ACC112 (cell line): Measurements from ENCODE around the gene EARS2.
"Not testable (repeated sequence)": the region's sequence is repeated elsewhere in the genome, so short reads cannot be mapped to it uniquely, and the experiment has no call there.

Experiments used
- H2AFZ ChIP-seq: fragments of 200-600 bp; sonication (generic); one replicate; pipeline ENCODE4 v1.6.0; 2017; ENCODE audit warnings: antibody characterized with exemption, low read length; ENCODE audit not compliant: unreplicated experiment
- H3K27ac ChIP-seq: fragments of 200-600 bp; sonication (generic); 2 replicates; pipeline ENCODE4 v1.5.1; 2014; ENCODE audit warnings: low read depth, mild to moderate bottlenecking, antibody characterized with exemption, low read length, moderate library complexity
- H3K27me3 ChIP-seq: fragments of 200-600 bp; sonication (generic); 2 replicates; pipeline ENCODE4 v1.6.1; 2014; ENCODE audit warnings: mild to moderate bottlenecking, antibody characterized with exemption, low read length, moderate library complexity, mixed read lengths; ENCODE audit not compliant: insufficient read depth
- H3K36me3 ChIP-seq: fragments of 200-600 bp; sonication (generic); 2 replicates; pipeline ENCODE4 v1.6.1; 2016; ENCODE audit warnings: mild to moderate bottlenecking, antibody characterized with exemption, low read length, moderate library complexity, mixed read lengths; ENCODE audit not compliant: insufficient read depth
- H3K4me1 ChIP-seq: fragments of 200-600 bp; sonication (generic); one replicate; pipeline ENCODE4 v1.6.1; 2016; ENCODE audit warnings: low read length, mixed read lengths; ENCODE audit not compliant: insufficient read depth, unreplicated experiment, control insufficient read depth
- H3K4me3 ChIP-seq: fragments of 200-600 bp; sonication (generic); 2 replicates; pipeline ENCODE4 v1.5.1; 2014; ENCODE audit warnings: mild to moderate bottlenecking, low read depth, low read length
- H3K79me2 ChIP-seq: fragments of 200-600 bp; sonication (generic); one replicate; pipeline ENCODE4 v1.6.0; 2016; ENCODE audit warnings: low read length; ENCODE audit not compliant: control insufficient read depth, unreplicated experiment, insufficient read depth

Gene EARS2

GRCh38 chr16:23514381-23515152 lies 42.6 kb downstream of the EARS2 start:
- peaks cover 6% of the 10 kb centered on the region; the same call in 1 of the 2 replicates for H3K36me3 ChIP-seq
- H3K4me1 ChIP-seq: no peaks in the 10 kb centered on the region
- no peak overlapping the region for H3K27ac ChIP-seq
- H3K79me2 ChIP-seq: peaks cover 3% of the 10 kb centered on the region
- no peak overlapping the region for H2AFZ ChIP-seq
- no peak overlapping the region for H3K4me3 ChIP-seq
- no peaks in the 10 kb centered on the region for H3K27me3 ChIP-seq

- H3K27me3 ChIP-seq: no peaks in the 10 kb centered on the region
- peaks cover 23% of the 10 kb centered on the region for H3K79me2 ChIP-seq
- no peak overlapping the region for H3K4me3 ChIP-seq
- 0 out of 2 replicates have a peak, but pooled peaks cover 3% of the 10 kb centered on the region for H3K36me3 ChIP-seq
- H3K27ac ChIP-seq: no peak overlapping the region
- no peak overlapping the region for H2AFZ ChIP-seq
- peaks cover 6% of the 10 kb centered on the region for H3K4me1 ChIP-seq
Measured at GRCh38 chr16:23512168-23512695, 44.9 kb downstream of the EARS2 start.

- Histone ChIP-seq H2AFZ (no peak overlapping the region), H3K4me1 (peaks cover 6% of the 10 kb centered on the region)
Measured at GRCh38 chr16:23511731-23512130, 45.4 kb downstream of the EARS2 start.

DNA sequence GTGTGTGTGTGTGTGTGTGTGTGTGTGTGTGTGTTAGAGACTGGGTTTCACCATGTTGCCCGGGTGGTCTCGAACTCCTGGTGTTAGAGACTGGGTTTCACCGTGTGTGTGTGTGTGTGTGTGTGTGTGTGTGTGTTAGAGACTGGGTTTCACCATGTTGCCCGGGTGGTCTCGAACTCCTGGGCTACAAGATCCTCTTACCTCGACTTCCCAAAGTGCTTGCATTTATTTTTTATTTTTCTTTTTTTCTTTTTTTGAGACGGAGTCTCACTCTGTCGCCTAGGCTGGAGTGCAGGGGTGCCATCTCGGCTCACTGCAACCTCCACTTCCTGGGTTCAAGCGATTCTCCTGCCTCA lies 46.3 kb downstream of the EARS2 start:
- H3K4me3 ChIP-seq: peak overlapping the region; percentile 81
- not testable (repeated sequence) for H3K36me3 ChIP-seq, H3K4me1 ChIP-seq, H3K27me3 ChIP-seq, H3K27ac ChIP-seq
- H3K79me2 ChIP-seq: peaks cover 35% of the 10 kb centered on the region
- H2AFZ ChIP-seq: peak overlapping the region; percentile 48

More at GRCh38 chr16:23511731-23512130, 45.4 kb downstream of the EARS2 start:
- Histone ChIP-seq H3K36me3 (0 out of 2 replicates have a peak, but pooled peaks cover 3% of the 10 kb centered on the region), H3K4me3 (no peak overlapping the region), H3K27ac (no peak overlapping the region), H3K27me3 (no peaks in the 10 kb centered on the region), H3K79me2 (peaks cover 28% of the 10 kb centered on the region)

DNA sequence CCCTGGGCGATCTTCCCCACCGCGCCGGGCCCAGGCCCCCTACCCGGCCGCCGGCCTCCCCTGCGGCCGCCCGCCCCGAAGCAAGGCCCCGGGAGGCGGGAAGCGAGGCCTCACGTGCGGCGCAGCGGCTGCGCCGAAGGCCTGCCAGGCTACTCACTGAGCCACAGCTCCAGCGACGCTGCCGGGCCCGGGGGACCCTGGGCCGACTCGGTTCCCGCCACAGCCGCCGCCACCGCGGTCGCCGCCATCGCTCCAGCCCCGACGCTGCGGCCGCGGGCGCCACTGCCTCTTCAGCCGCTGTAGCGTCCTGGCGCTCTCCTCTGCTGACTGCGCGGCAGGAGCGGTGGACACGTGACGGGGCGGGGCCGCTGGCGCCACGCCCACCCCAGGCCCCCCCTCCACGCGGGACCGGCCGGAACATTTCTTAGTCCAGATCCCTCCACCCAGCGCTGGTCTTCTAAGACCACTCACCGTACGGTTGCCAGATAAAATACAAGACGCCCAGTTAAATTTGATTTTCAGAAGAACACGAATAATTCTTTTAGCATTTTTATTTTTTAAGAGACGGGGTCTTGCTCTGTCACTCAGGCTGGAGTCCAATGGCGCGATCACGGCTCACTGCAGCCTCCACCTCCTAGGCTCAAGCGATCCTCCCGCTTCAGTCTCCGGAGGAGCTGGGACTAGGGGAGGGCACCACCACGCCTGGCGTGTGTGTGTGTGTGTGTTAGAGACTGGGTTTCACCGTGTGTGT lies 46.8 kb downstream of the EARS2 start, which contains the start of gene GGA2:
Gene GGA2 (minus strand): TSS at position 331 of the 751 bp plus-strand sequence. CDS start 83 bp downstream, at position 248.
- Histone ChIP-seq H3K4me1 (peaks cover 11% of the 10 kb centered on the region), H3K27ac (no peak within 1 kb of the TSS), H2AFZ (peak within 1 kb of the TSS; percentile 48)

DNA sequence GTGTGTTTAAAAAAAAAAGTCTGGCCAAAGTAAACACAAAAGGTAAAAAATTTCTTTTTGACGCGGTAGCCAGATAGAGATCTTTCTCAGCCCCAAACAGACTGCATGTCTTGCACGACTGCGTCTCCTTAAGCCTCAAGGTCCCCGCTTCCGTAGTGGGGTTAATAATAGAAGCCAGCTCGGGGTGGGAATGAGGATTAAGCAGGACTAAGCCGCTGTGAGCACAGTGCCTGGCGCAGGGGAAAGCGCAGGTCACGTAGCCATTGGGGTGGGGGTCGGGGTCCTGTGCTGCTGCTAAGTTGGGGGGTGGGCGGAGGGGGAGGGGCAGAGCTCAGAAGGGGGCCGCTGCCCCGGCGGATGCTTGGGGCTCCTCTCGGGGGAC lies 47.4 kb downstream of the EARS2 start:
- no peaks in the 10 kb centered on the region for H3K27me3 ChIP-seq
- H3K4me1 ChIP-seq: peaks cover 17% of the 10 kb centered on the region
- peak overlapping the region; percentile 81 for H3K4me3 ChIP-seq
- H3K27ac ChIP-seq: no peak overlapping the region
- H3K36me3 ChIP-seq: 0 out of 2 replicates have a peak, but pooled peaks cover 3% of the 10 kb centered on the region
- H2AFZ ChIP-seq: no peak overlapping the region
- H3K79me2 ChIP-seq: peaks cover 39% of the 10 kb centered on the region

More for the DNA sequence above, 46.8 kb downstream of the EARS2 start, which contains the start of gene GGA2:
- Histone ChIP-seq H3K36me3 (0 out of 2 replicates have a peak, but pooled peaks cover 3% of the 10 kb centered on the region), H3K4me3 (peak within 1 kb of the TSS; percentile 81), H3K27me3 (no peaks in the 10 kb centered on the region), H3K79me2 (peaks cover 35% of the 10 kb centered on the region)

- no peaks in the 10 kb centered on the region for H3K36me3 ChIP-seq
- no peak overlapping the region for H2AFZ ChIP-seq
- no peaks in the 10 kb centered on the region for H3K27me3 ChIP-seq
- H3K4me1 ChIP-seq: peaks cover 20% of the 10 kb centered on the region
- peaks cover 41% of the 10 kb centered on the region for H3K79me2 ChIP-seq
- H3K4me3 ChIP-seq: peak overlapping the region; percentile 81
- H3K27ac ChIP-seq: no peak overlapping the region
Measured at GRCh38 chr16:23509441-23509754, 47.8 kb downstream of the EARS2 start.

GRCh38 chr16:23508589-23509440 lies 48.3 kb downstream of the EARS2 start:
- H3K79me2 ChIP-seq: peaks cover 47% of the 10 kb centered on the region
- peak overlapping the region; percentile 81 for H3K4me3 ChIP-seq
- H3K36me3 ChIP-seq: no peaks in the 10 kb centered on the region
- H3K4me1 ChIP-seq: peaks cover 26% of the 10 kb centered on the region
- no peak overlapping the region for H2AFZ ChIP-seq
- H3K27ac ChIP-seq: no peak overlapping the region
- H3K27me3 ChIP-seq: no peaks in the 10 kb centered on the region

DNA sequence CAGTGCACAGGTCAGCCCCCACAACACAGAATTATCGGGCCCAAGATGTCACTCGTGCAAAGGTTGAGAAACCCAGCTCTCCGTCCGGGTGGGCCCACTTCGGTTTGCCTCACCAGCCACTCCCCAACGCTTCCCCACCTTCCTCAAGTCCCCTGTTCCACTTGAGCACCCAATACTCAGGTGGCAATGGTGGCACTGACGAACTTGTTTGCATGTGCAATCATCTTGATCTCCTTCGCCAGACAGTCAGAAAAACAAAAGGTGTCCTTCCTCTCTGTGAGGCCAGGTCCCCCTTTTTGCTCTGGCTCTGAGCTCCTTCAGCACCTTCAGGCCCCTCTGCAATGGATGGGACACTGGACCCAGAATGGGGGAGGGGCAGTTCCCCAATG lies 50.5 kb downstream of the EARS2 start:
- peaks cover 30% of the 10 kb centered on the region for H3K4me1 ChIP-seq
- no peak overlapping the region for H3K27ac ChIP-seq
- peaks cover 66% of the 10 kb centered on the region for H3K79me2 ChIP-seq
- H3K4me3 ChIP-seq: no peak overlapping the region
- H2AFZ ChIP-seq: no peak overlapping the region
- no peaks in the 10 kb centered on the region for H3K27me3 ChIP-seq
- H3K36me3 ChIP-seq: no peaks in the 10 kb centered on the region
